ENCODE data around the gene ADAMTS14.

ADAMTS14 gene

GRCh38 chr10:70676511-70676910, 4.2 kb downstream of the ADAMTS14 start:
- DNase-seq: no peak

- DNase-seq: no peak
Observed at GRCh38 chr10:70677016-70677415, 4.7 kb downstream of the ADAMTS14 start.

GRCh38 chr10:70677620-70678249, 5.4 kb downstream of the ADAMTS14 start:
- DNase-seq: no peak

GRCh38 chr10:70678250-70678635, 5.9 kb downstream of the ADAMTS14 start:
- no peak for DNase-seq

DNA sequence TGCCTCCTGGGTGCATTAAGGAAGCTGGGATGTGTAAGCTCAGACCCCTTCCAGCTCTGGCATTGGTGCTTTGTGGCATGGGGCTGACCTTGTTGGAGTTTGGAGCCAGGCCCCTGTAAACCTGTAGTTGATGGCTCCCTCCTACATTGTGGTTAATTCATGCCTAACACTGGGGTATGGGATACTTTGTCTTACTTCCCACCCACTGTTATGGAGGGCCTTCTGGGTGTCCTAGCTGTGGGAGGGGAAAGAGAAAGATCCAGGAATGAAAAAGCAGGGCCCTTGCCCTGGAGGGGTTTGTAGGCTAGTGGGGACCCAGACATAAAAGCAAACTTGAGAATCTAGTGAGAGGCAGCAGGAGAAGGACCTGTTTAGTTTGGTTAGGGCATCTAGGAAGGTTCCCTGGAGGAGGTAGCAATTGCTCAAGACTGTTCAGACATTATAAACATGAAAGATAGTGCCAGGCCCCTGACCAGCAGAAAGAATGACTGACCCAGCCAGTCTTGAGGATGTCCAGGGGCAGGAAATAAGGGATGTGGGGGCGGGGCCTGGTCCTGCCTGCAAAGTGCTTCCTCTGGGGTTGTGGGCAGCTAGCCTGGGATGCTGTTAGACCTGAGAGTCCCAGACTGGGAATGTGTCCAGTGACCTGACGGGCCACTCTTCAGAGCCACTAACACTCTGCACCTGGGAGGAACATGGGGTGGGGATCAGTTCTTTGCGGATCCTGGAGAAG, 6.6 kb downstream of the ADAMTS14 start:
- no peak for DNase-seq

GRCh38 chr10:70679498-70679897, 7.2 kb downstream of the ADAMTS14 start:
- peak; percentile 42 for DNase-seq

GRCh38 chr10:70680899-70681730, 8.8 kb downstream of the ADAMTS14 start:
- no peak for DNase-seq

DNA sequence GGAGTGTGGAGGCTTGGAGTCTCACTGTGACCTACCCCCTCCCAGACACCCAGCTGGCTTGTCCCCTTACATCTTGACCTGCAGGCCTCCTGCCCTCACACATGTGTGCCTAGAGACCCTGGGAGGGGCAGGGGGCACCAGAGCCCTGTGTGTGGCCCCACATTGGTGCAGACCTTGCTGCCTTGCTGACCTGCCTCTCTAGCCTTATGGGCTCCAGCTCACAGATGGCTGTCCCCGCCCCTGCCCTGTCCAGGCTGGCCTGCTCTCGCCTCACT, 9.4 kb downstream of the ADAMTS14 start:
- DNase-seq: no peak

DNA sequence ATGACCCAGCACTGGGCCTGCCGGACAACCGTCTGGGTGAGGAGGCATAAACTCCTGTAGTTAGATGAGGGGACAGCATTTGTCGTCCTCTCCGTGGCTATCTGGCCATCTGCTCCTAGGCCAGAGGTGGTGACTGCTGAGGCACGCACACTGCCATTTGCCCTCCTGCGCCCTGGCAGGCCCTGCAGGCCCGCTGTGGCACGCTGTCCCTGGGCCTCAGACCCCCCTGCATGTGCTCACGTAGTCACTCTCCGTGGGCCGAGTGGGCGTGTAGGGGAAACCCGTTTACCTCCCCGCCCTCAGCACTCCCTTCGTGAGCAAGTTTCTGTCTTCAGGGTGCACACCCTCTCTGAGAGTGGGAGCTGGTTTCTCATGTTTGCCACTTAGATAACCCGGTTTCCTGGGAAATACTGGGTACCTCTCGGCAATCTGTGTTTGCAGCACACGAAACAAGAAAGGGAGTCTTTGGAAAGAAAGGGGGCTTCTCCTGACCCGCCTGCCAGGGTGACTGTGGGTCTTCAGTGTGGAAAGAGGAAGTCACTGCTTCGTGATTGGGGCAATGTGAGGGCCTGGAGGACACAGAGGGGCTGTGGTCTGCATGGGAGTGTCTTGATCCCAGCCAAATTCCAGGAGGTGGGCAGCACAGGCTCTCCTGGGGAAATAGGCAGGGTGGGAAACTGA, 10.8 kb downstream of the ADAMTS14 start:
- peak; percentile 36 for DNase-seq

DNA sequence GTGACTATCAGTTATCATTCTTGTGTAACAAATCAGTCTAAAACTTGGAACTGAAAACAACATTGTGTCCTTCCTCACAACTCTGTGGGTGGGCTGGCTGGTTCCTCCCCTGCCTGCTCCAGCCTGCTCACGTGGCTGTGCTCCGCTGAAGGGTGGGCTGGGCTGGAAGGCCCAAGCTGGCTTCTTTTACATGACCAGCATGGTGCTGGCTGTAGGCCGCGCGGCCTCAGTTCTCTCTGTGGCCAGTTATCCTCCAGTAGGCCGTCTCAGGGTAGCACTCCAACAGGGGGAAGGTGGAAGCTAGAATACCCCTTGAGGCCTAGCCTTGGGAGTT, 11.3 kb downstream of the ADAMTS14 start:
- peak; percentile 36 for DNase-seq

DNA sequence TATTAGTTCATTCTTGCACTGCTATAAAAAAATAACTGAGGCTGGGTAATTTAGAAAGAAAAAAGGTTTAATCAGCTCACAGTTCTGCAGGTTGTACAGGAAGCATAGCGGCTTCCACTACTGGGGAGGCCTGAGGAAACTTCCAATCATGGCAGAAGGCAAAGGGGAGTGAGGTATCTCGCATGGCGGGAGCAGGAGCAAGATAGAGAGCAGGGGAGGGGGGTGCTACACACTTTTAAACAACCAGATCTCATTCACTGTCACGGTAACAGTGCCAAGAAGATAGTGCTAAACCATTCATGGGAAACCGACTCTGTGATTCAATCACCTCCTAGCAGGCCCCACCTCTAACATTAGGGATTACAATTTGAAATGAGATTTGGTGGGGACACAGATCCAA, 11.6 kb downstream of the ADAMTS14 start:
- DNase-seq: no peak

GRCh38 chr10:70684374-70684773, 12.1 kb downstream of the ADAMTS14 start:
- no peak for DNase-seq

DNA sequence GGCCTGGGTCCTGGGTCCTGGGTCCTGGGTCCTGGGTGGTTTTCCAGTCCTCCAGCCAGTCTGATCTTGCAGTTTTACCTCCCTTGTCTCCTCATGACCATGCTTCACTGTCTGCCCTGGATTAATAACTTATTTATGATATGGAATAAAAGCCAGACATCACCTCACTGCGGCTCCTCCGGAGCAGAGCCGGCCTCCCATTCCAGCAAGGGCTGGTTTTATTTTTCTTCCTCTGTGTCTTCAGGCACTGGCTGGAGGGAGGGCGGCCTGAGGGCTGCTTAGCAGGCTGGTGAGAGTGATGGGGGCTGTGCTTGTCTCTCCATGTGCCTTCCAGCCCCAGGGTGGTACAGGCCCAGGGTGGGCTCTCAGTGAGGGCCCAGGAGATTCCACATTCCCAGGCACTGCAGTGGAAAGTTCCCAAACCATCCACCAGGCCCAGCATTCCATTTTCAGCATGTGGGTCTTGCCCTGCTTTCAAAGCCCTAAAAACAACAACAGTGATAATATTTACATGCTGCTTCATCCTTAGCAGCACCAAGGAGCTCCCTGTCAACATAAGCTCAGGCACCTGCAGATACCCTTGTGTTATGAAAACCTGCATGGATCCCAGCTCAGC, 12.6 kb downstream of the ADAMTS14 start:
- DNase-seq: no peak

DNA sequence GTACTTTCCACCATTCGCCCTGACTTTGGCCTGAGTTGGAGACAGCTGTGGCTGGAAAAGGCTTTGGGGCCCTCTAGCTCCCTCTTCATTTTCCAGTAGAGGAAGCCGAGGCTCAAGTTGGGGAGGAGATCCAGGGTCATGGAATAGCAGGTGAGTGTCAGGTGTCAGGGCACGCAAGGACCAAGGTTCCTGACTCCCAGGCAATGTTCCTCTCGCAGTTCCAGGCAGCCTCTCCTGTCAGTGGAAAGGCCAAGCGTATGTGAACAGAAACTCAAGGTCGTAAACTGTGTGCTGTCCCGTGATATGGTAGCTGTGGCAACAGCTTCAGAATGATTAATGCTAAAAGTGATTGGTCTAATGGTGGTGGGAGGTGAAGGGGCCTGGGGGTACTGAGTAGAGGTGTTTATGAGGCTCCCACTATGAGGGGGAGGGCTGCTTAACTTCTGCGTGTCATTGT, 13.2 kb downstream of the ADAMTS14 start:
- DNase-seq: no peak

- no peak for DNase-seq
Observed at GRCh38 chr10:70688828-70689227, 16.5 kb downstream of the ADAMTS14 start.

GRCh38 chr10:70689661-70690060, 17.4 kb downstream of the ADAMTS14 start:
- no peak for DNase-seq

DNA sequence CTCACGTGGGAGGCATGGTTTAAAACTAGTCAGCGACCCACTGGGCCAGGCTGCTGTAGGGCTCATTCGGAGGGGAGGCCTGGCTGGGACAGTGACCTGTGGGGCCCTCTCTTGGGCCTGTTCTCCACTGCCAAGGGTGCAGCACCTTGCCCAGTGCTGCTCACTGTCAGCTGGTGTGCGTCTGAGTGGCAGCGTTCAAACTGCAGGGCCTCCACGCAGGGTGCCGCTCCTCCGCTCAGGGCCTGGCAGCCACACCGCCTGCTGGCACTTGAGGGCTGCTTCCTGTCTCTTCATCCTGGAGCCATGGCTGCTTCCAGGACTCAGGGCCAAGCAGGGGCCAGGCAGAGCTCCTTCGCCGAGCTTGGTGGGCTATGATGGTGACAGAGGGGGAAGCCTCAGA, 18.3 kb downstream of the ADAMTS14 start:
- DNase-seq: no peak

DNA sequence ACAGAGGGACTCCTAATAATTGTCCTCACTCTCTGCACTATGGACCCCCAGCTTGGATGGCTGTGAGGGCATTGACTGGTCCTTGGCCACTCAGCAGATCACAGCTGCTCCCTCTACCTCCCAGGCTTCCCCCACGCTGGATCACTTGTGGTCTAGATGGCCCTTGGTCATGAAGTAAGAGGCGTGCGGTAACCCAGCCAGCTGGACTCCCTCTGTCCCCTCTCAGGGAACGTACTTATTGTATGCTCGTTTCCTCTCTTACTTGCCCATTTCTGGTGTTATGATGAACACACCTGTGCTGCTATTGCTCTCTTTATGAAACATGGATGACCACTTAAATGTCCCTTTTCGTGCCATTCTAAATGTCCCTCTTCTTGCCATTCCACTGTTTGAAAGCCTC, 19.3 kb downstream of the ADAMTS14 start:
- DNase-seq: no peak

DNA sequence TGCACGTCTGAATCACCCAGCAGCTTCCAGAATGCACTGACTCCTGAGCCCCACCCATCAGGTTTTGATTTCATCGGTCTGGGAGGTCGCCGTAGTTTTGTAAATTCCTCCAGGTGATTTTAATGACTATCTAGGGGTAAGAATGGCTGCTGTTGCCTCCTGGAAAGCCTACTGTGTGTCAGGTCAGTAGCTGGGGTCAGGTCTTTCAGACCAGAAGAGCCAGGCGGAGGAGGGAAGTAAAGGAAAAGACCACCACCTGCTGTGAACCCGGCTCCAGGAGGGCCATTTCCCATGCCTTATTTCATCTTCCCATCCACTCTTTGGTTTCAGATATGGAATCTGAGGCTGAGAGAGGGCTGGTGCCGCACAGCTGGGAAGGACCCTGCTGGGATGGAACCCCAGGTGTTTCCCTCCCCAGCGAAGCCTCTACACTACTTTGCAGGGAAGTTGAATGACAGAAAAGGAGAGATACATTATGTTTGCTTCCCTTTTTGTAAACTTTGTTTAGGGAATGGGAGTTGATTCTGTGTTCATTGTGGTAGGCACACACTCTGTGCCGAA, 19.8 kb downstream of the ADAMTS14 start:
- DNase-seq: no peak

GRCh38 chr10:70693619-70694335, 21.5 kb downstream of the ADAMTS14 start:
- no peak for DNase-seq

GRCh38 chr10:70694418-70695141, 22.3 kb downstream of the ADAMTS14 start:
- DNase-seq: no peak
